Measurements from ENCODE around the gene LYG2. TPM values are rescaled to one million over a fixed set of nuclear protein-coding genes. Genes with fewer than 3 reads are reported as not detected.
"Not testable (repeated sequence)": the region's sequence is repeated elsewhere in the genome, so short reads cannot be mapped to it uniquely, and the experiment has no call there.

Gene LYG2
- total and polyA plus RNA-seq, 10 donors = not detected

GRCh38 chr2:99200076-99200800 lies 55.2 kb downstream of the LYG2 start:
- no peaks in the 10 kb centered on the region for H3K4me1 ChIP-seq
- H3K27me3 ChIP-seq (replicated peaks in 1 of 7) = no peaks in the 10 kb centered on the region
- 79 to 92% (median 91%) methylated on average over 7 of the region's 7 CpGs for WGBS, 5 donors
- intact Hi-C loops (cut with DNase I; ENCODE audit: low total_unique reads) = no loop called here
- H3K36me3 ChIP-seq = peaks cover 0 to 49% (median 24%) of the 10 kb centered on the region in 6 donors
- H3K27ac ChIP-seq = no peak overlapping the region
- H3K4me3 ChIP-seq = no peak overlapping the region
- DNase-seq = no peak
- H3K9me3 ChIP-seq = peaks cover 0 to 2% (median under 1%) of the 10 kb centered on the region in 8 donors
- no peak for TF ChIP-seq POLR2AphosphoS5 (IDR thresholded peaks at IDR 0.05)

DNA sequence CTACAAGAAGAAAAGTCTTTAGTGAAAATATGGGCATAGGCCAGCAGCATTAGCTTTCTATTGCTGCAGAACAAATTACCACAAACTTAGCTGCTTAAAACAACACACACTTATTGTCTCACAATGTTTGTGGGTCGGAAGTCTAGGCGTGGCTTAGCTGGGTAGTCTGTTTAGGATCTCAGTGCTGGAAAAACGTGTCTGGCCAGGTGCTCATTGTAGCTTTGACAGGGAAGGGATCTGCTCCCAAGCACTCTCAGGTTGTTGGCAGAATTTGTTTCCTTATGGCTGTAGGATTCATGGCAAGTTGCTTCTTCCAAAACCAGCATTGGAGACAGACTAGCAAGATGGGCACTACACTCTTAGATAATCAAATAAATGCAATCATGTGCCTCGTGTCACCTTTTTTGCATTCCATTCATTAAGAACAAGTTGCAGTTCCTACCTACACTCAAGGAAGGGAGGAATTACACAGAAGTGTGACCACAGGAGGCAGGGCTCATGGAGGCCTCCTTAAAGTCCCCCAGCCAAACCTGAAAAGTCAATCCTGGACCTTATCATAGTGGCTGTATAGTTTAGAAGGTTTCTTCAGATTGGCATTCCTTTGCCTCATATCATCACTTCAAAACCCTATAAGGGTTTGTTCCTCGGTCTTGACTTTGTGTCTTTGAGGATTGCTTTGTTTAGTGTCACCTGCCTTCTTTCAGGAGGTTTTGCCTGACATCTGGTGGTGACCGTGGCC lies 57.2 kb downstream of the LYG2 start:
- Histone ChIP-seq H3K27me3 (replicated peaks in 1 of 7) (no peaks in the 10 kb centered on the region), H3K36me3 (peaks cover 0 to 68% (median 34%) of the 10 kb centered on the region in 6 donors), H3K27ac (no peak overlapping the region), H3K4me1 (no peaks in the 10 kb centered on the region), H3K4me3 (no peak overlapping the region), H3K9me3 (no peaks in the 10 kb centered on the region)
- no peak for TF ChIP-seq POLR2AphosphoS5 (IDR thresholded peaks at IDR 0.05)
- TF ChIP-seq, protein P1, sequence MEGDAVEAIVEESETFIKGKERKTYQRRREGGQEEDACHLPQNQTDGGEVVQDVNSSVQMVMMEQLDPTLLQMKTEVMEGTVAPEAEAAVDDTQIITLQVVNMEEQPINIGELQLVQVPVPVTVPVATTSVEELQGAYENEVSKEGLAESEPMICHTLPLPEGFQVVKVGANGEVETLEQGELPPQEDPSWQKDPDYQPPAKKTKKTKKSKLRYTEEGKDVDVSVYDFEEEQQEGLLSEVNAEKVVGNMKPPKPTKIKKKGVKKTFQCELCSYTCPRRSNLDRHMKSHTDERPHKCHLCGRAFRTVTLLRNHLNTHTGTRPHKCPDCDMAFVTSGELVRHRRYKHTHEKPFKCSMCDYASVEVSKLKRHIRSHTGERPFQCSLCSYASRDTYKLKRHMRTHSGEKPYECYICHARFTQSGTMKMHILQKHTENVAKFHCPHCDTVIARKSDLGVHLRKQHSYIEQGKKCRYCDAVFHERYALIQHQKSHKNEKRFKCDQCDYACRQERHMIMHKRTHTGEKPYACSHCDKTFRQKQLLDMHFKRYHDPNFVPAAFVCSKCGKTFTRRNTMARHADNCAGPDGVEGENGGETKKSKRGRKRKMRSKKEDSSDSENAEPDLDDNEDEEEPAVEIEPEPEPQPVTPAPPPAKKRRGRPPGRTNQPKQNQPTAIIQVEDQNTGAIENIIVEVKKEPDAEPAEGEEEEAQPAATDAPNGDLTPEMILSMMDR (IDR thresholded peaks at IDR 0.05 in 8 of 11, conservative IDR thresholded peaks at IDR 0.05 in 3 of 11) = no peak
- TF ChIP-seq POLR2A (IDR thresholded peaks at IDR 0.05) = no peak
- intact Hi-C loops (cut with DNase I; ENCODE audit: low total_unique reads) = no loop called here
- no peak for DNase-seq
- WGBS, 5 donors = 91 to 94% (median 92%) methylated on average over 6 of the region's 6 CpGs

DNA sequence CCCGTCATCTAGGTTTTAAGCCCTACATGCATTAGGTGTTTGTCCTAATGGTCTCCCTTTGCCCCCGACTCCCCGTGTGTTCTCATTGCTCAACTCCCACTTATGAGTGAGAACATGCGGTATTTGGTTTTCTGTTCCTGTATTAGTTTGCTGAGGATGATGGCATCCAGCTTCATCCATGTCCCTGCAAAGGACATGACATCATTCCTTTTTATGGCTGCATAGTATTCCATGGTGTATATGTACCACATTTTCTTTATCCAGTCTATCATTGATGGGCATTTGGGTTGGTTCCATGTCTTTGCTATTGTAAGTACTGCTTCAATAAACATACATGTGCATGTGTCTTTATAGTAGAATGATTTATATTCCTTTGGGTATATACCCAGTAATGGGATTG lies 63.1 kb downstream of the LYG2 start:
- H3K9me3 ChIP-seq; H3K27ac ChIP-seq; H3K4me1 ChIP-seq; H3K27me3 ChIP-seq (replicated peaks in 1 of 7); DNase-seq; H3K4me3 ChIP-seq; intact Hi-C loops (cut with DNase I; ENCODE audit: low total_unique reads): not testable (repeated sequence)
- H3K36me3 ChIP-seq = peaks cover 0 to 100% (median 55%) of the 10 kb centered on the region in 6 donors
- WGBS, 5 donors = 98 to 100% (median 100%) methylated on average over 4 of the region's 4 CpGs

Small RNA genes lying within 50 kb of the gene (small RNA-seq; reads per million reads assigned to genes)
- 0 reads per million in 4 donors for gene AC092587.1

Other genes with a start within 250 kb of the LYG2 start
- gene C2orf15, start 114.0 kb downstream of the LYG2 start, total RNA-seq = 1 to 10 TPM in 6 of 7 donors, under 1 TPM in 1; 0.52 to 2.4 (median 1.5) TPM
- 1 to 10 TPM; 1.3 to 1.4 (median 1.3) TPM for gene C2orf15, start 114.0 kb downstream of the LYG2 start, polyA plus RNA-seq
- 10 to 100 TPM in 3 of 7 donors, 1 to 10 TPM in 4; 6.8 to 14.0 (median 8.1) TPM for gene TSGA10, start 100.7 kb downstream of the LYG2 start, total RNA-seq
- 1 to 10 TPM; 2.5 to 4.6 (median 2.7) TPM for gene TSGA10, start 100.7 kb downstream of the LYG2 start, polyA plus RNA-seq
- 10 to 100 TPM; 10.4 to 20.8 (median 15.6) TPM for gene LIPT1, start 100.7 kb downstream of the LYG2 start, total RNA-seq
- gene LIPT1, start 100.7 kb downstream of the LYG2 start, polyA plus RNA-seq = 10 to 100 TPM; 12.0 to 20.3 (median 17.6) TPM
- gene MITD1, start 74.6 kb downstream of the LYG2 start, total RNA-seq = 10 to 100 TPM; 30.4 to 66.4 (median 37.1) TPM
- gene MITD1, start 74.6 kb downstream of the LYG2 start, polyA plus RNA-seq = 10 to 100 TPM; 57.1 to 72.4 (median 63.9) TPM
- gene MRPL30, start 74.5 kb downstream of the LYG2 start, total RNA-seq = 10 to 100 TPM; 17.1 to 26.0 (median 22.4) TPM
- gene MRPL30, start 74.5 kb downstream of the LYG2 start, polyA plus RNA-seq = 10 to 100 TPM; 12.8 to 19.1 (median 18.3) TPM
- 1 to 10 TPM in 5 of 7 donors, under 1 TPM in 1, not detected in 1; 0.47 to 2.8 (median 1.5) TPM for gene LYG1, start 45.5 kb upstream of the LYG2 start, total RNA-seq
- gene LYG1, start 45.5 kb upstream of the LYG2 start, polyA plus RNA-seq = 1 to 10 TPM; 4.3 to 5.3 (median 4.4) TPM
- gene TXNDC9, start 80.7 kb upstream of the LYG2 start, total RNA-seq = 10 to 100 TPM; 19.7 to 49.7 (median 30.8) TPM
- gene TXNDC9, start 80.7 kb upstream of the LYG2 start, polyA plus RNA-seq = 10 to 100 TPM; 18.3 to 26.6 (median 22.0) TPM
- 10 to 100 TPM; 23.8 to 49.5 (median 32.3) TPM for gene EIF5B, start 81.7 kb upstream of the LYG2 start, total RNA-seq
- 10 to 100 TPM; 14.6 to 25.4 (median 22.3) TPM for gene EIF5B, start 81.7 kb upstream of the LYG2 start, polyA plus RNA-seq
- 10 to 100 TPM; 39.5 to 75.1 (median 53.8) TPM for gene REV1, start 234.4 kb upstream of the LYG2 start, total RNA-seq
- 10 to 100 TPM; 12.0 to 18.1 (median 14.1) TPM for gene REV1, start 234.4 kb upstream of the LYG2 start, polyA plus RNA-seq